ENCODE measurements around the gene DNAH10. TPM values are rescaled to one million over a fixed set of nuclear protein-coding genes. Genes with fewer than 3 reads are reported as not detected.

The DNAH10 gene
- total RNA-seq, 1 experiment from 2014 or later = 0.17 TPM

GRCh38 chr12:123727878-123728277 lies 34.2 kb upstream of the DNAH10 start:
- Histone ChIP-seq H3K14ac (ENCODE audit: insufficient read depth, low read length) (no peak overlapping the region), H2BK12ac (ENCODE audit: insufficient read length, low read depth, low read length) (no peak overlapping the region), H2BK120ac (ENCODE audit: low read depth, low read length, poor library complexity, severe bottlenecking) (no peak overlapping the region), H2BK15ac (ENCODE audit: low read depth, low read length) (no peak overlapping the region), H4K5ac (ENCODE audit: insufficient read length, low read depth, low read length) (no peak overlapping the region), H2AFZ (ENCODE audit: low read length) (no peak overlapping the region), H3K4me1 (ENCODE audit: insufficient read depth, low read length) (no peaks in the 10 kb centered on the region), H3K9me3 (ENCODE audit: control insufficient read depth, low read depth, low read length) (no peaks in the 10 kb centered on the region), H3T11ph (ENCODE audit: low read length) (no peak overlapping the region), H2BK5ac (ENCODE audit: insufficient read length, low read length) (no peak overlapping the region), H3K23me2 (ENCODE audit: insufficient read length, low read depth, low read length, poor library complexity, severe bottlenecking) (no peaks in the 10 kb centered on the region), H3K4ac (ENCODE audit: low read depth, low read length) (no peak overlapping the region), H2BK20ac (ENCODE audit: low read depth, low read length, poor library complexity, severe bottlenecking) (no peak overlapping the region), H3K79me2 (ENCODE audit: insufficient read depth, low read length) (no peaks in the 10 kb centered on the region), H4K20me1 (ENCODE audit: control insufficient read depth, insufficient read depth, insufficient read length) (no peaks in the 10 kb centered on the region), H3K18ac (ENCODE audit: insufficient read length, low read depth, low read length) (no peak overlapping the region), H3K56ac (ENCODE audit: insufficient read length, low read depth, low read length) (no peak overlapping the region), H3K79me1 (ENCODE audit: insufficient read depth, low read depth, low read length, poor library complexity, severe bottlenecking) (no peaks in the 10 kb centered on the region), H3K9ac (ENCODE audit: extremely low read depth, insufficient read length, low read length) (no peak overlapping the region), H3K23ac (ENCODE audit: insufficient read length, low read depth, low read length) (no peak overlapping the region), H3K4me2 (ENCODE audit: insufficient read depth, insufficient read length, low read length) (no peak overlapping the region), H3K27ac (ENCODE audit: insufficient read length, low read depth, low read length) (no peak overlapping the region), H3K27me3 (ENCODE audit: insufficient read depth, low read length) (no peaks in the 10 kb centered on the region), H2AK5ac (ENCODE audit: insufficient read length, low read length) (no peak overlapping the region), H4K91ac (ENCODE audit: insufficient read length, low read depth, low read length) (no peak overlapping the region), H4K8ac (replicated peaks; ENCODE audit: insufficient read length, low read depth, low read length) (no peak overlapping the region)
- no peaks in the 10 kb centered on the region for H3K9me3 Mint-ChIP-seq
- H3K4me1 Mint-ChIP-seq = no peaks in the 10 kb centered on the region
- TF ChIP-seq CTCF (conservative IDR thresholded peaks at IDR 0.05) = no peak
- no peak for DNase-seq
- WGBS (ENCODE audit: extremely low coverage, insufficient read length, low lambda C conversion rate) = no CpG with 5 or more reads among the region's 3 CpGs
- H3K27me3 Mint-ChIP-seq (ENCODE audit: low read depth) = no peaks in the 10 kb centered on the region
- H3K4me3 Mint-ChIP-seq = no peak overlapping the region
- no peak overlapping the region for H3K27ac Mint-ChIP-seq
- H3K36me3 Mint-ChIP-seq (ENCODE audit: insufficient read depth in 1 of 3, low read depth in 3 of 3) = peaks cover 51 to 87% (median 80%) of the 10 kb centered on the region in 3 experiments; a peak in 6 of 7 replicates

All from H9 (cell line).